Stimulated activated CD8-positive, alpha-beta memory T cell treated with anti-CD3 and anti-CD28 coated beads, Interleukin-4, amount 100 ng/mL, for 48 hours (primary cell): ENCODE data around the gene HOOK1.
"Not testable (repeated sequence)": the region's sequence is repeated elsewhere in the genome, so short reads cannot be mapped to it uniquely, and the experiment has no call there.

Source experiments
- DNase-seq: peaks from one replicate; pipeline ENCODE4 v3.0.0-alpha.2; 2020

Gene HOOK1

DNA sequence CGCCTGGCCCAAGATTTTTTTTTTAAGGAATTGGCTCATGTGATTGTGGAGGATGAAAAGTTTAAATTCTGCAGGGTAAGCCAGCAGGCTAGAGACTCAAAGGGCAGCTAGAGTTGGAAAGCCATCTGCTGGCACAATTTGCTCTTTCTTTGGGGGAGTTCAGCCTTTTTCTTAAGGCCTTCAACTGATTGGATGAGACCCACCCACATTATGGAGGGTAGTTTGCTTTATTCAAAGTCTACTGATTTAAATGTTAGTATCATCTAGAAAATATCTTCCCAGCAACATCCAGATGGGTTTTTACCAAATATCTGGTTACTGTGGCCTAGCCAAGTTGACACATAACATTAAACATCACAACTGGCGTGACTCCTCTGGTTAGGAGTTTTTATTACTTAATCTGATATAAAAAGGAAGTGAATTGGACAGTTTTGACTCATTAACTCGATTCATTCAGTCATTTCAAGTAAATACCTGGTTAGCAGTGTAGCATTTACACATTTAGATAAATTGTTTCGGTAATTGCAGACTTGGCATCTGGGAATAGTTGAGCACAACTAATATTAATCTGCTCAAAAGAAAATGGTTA lies 12.4 kb downstream of the HOOK1 start:
- DNase-seq: no peak

DNA sequence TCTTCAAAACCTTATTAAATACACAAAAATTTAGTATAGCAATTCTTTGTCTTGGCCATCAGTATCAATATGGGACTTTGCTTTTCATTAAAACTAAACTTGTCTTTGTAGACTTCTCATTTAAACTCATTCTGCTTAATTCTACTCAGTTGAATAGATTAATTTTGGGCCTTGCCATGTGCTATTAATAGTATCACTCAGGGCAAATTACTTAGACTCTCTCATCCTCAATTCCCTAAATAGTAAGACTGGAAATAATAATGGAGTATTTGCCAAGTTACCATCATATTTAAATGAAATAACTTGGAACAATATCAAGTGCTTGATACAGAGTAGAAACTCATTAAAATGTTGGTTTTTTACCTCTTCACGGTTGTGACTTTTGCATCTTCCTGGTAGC lies 13.4 kb downstream of the HOOK1 start:
- no peak for DNase-seq

DNA sequence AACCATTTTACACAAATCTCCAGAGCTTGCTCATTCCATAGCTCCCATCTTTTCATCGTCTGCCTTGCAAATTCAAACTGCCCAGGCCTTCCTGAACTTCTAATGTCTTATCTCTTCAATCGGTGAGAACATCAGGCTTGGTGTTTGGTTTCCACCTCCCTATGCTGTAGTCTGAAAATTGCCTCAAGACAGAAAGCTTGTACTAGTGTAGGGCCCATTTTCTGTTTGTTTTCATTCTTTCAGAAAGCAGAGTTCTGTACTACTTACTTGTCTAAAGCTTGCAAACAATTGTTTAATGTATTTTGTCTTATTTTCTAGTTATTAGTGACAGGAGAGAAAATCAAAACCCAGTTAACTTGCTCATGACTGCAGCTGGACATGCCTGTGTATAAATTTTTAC lies 16.8 kb downstream of the HOOK1 start:
- DNase-seq: no peak

DNA sequence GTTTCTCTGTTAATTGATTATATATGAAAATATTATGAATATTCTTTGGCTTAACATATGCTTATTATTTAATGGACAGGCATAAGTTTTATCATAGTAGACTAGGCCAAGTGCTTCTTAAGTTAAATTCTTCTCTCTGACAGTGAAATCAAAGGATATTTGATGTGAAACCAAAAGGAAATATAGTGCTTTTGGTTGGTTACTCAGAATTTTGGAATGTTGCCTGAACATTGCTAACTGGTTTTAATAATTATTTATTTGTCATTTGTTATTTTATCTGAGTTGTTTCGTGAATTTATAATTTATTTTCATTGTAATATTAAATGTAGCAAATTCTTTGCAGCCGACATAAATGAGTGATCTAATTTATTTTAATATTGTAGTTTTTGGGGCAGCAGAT lies 18.3 kb downstream of the HOOK1 start:
- DNase-seq: no peak

DNA sequence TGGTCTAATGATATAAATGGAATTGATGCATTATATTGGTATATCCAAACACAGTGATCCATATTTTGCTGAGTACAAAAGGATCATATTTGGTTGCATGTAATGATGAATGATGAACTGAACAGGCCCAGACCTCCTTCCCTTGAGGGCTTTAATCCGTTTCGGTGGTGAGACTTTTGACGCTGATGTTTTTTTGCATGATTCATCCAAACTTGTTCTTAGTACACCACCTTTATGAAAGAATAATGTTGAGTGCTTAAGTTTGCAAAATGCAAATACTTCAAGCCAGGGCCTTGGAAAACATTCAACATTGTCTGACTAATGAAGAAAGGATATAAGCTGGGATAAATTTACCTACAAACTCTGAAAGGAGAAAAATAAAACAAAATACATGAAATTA lies 19.2 kb downstream of the HOOK1 start:
- DNase-seq: no peak

DNA sequence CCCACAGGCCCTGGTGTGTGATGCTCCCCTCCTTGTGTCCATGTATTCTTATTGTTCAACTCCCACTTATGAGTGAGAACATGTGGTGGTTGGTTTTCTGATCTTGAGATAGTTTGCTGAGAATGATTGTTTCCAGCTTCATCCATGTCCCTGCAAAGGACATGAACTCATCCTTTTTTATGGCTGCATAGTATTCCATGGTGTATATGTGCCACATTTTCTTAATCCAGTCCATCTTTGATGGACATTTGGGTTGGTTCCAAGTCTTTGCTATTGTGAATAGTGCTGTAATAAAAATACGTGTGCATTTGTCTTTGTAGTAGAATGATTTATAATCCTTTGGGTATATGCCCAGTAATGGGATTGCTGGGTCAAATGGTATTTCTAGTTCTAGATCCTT lies 23.1 kb downstream of the HOOK1 start:
- DNase-seq: not testable (repeated sequence)

DNA sequence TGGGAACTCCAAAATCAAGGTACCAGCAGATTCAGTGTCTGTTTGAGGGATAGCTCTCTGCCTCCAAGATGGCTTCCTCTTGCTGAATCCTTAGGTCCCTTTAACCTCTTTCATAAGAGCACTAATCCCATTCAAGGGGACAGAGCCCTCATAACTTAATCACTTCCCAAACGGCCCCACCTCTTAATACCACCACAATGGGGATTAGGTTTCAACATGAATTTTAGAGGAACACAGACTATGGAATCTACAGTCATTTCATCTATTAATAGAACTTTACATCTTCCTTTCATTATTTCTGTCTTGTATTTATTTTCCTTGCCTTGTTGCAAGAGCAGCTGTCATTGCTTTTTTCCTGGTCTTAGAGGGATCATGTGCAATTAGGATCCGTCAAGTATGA lies 30.3 kb downstream of the HOOK1 start:
- no peak for DNase-seq

DNA sequence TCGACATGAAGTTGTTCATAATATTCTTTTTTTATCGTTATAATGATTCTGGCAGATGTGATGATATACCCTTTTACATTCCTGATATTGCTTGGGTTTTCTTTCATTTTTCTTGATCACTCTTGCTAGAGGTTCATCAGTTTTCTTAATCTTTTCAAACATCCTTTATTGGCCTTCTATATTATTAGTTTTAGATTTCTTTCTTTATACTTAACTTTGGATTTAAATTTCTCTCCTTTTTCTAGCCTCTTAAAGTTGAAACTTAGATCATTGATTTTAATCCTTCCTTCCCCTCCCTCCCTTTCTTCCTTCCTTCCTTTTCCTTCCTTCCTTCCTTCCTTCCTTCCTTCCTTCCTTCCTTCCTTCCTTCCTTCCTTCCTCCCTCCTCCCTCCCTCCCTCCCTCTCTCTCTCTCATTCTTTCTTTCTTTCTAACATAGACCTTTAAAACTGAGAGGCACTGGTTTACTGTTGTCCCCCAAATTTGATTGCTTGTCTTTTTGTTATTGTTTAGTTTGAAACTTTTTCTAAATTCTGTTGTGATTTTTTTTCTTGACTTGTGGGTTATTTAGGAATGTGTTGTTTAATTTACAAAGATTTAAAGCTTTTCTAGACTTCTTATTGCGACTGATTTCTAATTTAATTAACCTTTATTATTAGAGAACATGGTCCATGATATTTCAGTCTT lies 31.6 kb downstream of the HOOK1 start:
- DNase-seq: no peak

DNA sequence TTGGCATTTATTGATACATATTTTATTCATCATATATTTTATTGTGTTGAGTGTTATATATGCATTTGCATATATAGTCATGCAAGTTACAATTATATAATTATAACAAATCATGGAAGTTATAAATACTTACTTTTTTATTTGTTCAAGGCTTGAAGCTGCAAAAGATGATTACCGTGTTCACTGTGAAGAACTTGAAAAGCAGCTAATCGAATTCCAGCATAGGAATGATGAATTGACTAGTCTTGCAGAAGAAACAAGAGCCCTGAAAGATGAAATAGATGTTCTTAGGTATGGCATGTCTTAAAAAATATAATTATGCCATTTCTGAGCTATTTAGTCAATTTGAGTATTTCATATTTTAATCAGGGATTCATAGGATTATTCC lies 32.1 kb downstream of the HOOK1 start:
- DNase-seq: no peak

DNA sequence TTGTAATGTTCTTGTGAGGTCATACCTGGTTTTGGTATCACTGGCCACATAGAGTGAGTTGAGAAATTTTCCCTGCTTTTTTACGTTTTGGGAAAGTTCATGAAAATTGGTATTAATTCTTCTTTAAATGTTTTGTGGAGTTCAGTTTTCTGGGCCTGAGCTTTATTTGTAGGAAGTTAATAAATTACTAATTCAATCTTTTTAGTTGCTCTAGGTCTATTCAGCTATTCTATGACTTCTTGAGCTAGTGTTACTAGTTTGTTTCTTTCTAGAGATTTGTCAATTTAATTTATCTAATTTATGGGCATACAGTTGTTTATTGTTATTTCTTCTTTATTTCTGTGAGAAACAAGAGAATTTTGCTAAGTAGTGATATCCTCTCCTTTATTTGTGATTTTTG lies 37.4 kb downstream of the HOOK1 start:
- no peak for DNase-seq

DNA sequence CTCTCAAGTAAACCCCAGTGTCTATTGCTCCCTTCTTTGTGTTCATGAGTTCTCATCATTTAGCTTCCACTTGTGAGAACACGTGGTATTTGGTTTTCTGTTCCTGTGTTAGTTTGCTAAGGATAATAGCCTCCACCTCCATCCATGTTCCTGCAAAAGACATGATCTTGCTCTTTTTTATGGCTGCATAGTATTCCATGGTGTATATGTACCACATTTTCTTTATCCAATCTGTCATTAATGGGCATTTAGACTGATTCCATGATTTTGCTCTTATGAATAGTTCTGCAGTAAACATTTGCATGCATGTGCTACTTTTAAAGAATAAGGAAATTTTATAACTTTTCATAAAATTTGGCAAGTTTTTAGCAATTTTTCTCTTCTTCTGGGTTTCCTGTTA lies 40.5 kb downstream of the HOOK1 start:
- not testable (repeated sequence) for DNase-seq

DNA sequence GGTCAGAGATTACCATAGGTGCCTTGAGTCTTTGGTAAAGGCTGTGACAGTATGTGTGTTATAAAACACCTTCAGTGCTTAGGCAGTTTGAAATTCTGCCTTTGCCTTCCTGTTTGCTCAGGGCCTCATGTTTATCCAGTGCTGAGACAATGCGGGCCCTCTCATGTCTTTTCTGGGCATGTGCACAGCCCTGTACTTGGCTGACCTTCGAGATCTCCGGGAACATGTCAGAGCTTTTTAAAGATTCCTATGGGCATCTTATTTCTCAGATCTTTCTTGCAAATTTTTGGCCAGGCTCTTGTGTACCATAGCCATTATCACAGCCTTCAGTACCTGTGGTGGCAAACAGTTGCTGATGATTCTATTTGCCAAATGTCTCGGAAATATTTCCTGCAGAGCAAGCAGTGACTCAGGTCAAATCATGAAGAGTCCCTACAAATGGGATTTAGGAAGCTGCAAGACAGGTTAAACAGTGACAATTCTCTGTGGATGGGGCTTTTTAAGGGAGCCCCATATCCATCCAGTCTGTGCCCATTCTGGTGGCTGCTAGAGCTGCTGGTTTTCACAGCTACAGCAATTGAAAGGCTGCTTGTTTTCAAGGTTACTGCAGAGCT lies 42.1 kb downstream of the HOOK1 start:
- no peak for DNase-seq

DNA sequence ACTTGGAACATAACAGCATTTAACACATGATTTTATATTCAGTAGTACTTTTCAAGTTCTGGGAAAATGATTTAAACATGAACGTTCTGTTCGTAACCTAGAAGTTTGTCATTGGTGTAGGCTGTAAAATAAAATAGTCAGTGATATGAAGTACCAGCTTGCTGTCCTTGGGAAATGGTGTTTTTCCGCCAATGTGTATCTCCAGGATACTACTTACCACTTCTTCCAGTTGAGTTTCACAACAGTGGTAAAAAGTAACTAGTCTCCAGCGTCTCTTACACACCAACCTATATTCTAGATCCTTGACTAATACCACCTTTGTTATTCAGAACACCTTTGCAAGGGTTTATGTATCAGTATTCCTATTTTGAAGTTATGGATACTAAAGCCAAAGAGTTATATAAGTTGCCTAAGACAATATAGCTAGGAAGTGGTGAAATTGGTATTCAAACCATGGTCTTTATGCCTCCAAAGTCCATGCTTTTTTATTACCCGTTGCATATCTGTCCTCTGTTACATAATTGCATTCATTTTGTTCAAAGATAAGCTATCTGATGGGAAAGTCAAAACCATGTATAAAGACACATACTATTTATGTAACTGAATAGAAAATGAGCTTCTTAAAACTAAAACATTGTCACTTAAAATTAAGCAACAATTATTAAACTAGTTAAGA lies 43.1 kb downstream of the HOOK1 start:
- no peak for DNase-seq

DNA sequence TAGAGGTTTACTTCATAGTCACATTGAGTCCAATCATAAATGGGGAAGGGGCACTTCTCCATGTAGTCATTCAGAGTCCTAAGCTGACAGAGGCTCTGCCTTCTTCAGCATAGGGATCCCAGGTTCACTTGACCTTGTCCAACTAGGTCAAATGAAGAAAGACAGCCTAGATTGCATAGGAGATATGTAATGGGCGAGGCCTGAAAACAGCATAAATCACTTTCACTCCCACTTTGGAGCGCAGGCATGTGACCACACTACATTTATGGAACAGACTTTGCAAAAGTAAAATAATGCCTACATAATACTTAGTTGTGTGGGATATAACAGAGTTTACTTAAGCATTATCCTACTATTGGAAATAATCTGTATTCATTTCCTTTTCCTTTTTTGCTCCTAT lies 51.7 kb downstream of the HOOK1 start:
- DNase-seq: no peak

DNA sequence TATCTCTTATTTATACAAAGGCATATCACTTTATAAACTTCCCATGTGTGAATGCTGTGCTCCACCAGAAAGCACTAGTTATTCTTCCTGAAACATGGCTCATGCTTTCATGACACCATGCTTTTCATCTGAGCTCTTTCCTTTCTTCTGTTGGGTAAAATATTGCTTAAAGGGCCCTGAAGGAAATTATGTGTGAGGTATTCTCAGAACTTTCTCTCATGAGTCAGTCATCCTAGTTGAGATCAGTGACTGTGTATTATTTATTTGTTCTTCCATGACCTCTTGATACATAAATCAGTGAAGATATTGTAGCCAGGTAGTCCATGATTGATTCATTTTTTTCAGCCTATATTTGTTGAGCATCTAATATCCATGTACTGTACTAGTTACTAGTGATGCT lies 57.0 kb downstream of the HOOK1 start:
- no peak for DNase-seq

DNA sequence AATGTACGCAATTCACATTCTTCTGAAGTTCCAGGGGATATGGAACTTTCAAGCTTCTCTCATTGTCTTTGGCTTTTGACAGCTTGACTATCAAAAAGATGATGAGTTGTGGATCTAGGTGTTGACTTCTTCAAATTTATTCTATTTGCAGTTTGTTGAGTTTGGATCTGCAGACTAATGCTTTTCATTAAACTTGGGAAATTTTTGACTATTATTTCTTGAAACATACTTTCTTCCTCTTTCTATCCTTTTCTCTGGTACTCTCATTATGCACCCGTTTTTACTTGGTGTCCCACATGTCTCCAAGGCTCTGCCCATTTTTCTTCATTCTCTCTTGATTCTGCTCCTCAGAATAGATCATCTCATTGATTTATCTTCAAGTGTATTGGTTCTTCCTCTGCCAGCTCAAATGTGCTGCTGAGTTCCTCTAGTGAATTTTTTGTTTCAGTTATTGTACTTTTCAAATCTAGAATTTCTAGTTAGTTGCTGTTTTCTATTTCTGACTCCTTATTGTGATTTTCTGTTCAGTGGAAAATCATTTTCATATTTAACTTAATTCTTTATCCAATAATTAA lies 62.4 kb downstream of the HOOK1 start:
- DNase-seq: no peak

DNA sequence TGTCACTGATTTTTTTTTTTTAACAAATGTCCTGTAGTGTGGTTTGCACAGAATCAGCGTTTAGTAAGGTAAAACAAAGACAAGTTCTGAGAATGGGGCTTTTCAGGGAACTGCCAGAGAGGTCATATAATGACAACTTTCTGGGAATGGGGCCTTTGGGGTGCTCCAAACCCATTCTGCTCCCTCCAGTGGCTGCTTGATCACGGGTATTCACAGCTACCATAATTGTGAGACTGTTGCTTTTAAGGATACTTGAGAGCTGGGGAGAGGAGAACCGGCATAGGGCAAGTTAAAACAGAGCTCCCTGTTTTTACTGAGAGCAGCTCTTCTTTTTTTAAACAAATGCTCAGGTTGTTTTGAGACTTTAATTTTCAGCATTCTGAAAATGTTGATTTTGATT lies 63.6 kb downstream of the HOOK1 start:
- no peak for DNase-seq

DNA sequence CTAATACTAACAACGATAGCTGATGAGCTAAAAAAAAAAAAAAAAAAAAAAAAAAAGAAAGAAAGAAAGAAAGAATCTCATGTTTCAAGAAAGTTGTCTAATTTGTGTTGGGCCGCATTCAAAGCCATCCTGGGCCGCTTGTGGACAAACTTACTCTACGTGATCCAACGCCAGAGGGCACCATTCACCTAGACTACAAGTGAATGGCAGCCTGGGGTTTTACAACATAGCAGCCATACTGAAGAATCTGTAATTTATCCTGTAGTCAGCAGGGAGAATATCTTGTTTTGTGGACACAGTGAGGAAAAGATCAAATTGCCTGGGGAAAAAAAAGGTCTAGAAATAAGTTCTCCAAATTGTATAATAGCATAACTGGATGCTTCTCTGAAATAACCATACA lies 64.8 kb downstream of the HOOK1 start:
- DNase-seq: peak; percentile 62

DNA sequence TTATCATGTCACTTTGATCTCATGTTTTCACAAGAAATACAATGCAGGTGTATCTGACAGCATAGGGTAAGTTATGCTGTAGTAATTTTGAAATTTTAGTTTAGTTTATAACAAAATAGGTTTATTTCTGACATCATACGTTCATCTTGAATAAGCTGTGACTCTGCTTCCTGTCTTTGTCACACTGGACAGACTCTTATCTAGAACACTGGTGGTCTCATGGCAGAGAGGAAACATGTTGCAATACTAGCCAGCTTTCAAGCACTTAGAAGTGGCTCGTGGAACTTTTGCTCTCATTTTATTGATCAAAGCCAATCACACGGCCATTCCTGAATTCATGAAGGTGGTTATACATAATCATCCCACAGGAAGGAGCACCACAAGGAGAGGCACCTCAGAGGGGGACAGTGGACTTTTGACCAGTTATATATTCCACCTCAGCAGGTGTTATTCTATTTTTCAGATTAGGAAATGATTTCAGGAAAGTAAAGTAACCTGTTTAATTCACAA lies 65.3 kb downstream of the HOOK1 start:
- DNase-seq: no peak

DNA sequence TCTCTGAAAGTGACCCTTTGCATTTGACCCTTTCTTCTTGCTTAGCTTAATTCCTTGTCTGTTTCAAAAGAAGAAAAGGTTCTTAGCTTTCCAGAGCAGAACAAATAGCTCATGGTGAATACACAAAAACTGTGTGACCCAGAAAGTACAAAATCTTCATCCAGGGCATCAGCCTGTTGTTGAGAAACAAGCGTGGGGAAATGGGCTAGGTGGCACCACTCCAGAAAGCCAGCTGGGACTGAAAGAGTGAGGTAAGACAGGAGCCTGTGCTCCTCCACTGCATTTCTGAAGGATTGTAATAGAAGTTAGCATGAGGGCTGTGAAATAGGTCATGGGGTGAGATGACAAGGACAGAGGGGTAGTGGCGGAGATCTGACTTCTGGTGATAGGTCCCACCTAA lies 66.0 kb downstream of the HOOK1 start:
- no peak for DNase-seq

DNA sequence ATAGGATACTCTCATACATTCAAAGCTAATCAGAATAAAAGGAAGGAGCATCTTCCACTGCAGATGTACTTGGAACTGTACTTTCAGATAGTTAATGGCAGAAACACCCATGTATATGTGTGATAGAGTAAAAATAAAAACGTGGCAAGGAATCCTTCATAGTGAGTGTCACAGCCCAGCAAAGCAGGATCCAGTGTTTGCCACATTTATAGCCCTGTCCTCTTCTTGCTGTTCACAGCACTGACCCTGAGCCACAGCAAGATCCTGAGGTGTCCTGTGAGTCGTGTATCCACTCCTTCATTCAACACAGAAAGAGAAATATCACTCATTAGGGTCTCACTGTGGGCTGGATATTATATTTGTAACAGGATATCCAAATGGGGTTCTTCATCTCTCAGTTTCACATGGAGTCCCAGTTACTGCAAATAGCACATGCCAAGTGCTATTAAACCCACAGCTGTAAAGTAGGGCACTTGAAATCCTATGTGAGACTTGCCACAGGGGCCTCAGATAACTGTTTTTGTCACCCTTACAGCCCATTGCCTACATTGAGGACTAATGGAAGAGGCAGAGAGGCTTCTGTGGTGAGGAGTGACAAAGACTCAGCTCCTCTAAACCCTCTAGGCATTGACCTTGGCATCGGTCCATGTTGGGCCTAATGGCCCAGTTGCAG lies 70.5 kb downstream of the HOOK1 start:
- DNase-seq: no peak

DNA sequence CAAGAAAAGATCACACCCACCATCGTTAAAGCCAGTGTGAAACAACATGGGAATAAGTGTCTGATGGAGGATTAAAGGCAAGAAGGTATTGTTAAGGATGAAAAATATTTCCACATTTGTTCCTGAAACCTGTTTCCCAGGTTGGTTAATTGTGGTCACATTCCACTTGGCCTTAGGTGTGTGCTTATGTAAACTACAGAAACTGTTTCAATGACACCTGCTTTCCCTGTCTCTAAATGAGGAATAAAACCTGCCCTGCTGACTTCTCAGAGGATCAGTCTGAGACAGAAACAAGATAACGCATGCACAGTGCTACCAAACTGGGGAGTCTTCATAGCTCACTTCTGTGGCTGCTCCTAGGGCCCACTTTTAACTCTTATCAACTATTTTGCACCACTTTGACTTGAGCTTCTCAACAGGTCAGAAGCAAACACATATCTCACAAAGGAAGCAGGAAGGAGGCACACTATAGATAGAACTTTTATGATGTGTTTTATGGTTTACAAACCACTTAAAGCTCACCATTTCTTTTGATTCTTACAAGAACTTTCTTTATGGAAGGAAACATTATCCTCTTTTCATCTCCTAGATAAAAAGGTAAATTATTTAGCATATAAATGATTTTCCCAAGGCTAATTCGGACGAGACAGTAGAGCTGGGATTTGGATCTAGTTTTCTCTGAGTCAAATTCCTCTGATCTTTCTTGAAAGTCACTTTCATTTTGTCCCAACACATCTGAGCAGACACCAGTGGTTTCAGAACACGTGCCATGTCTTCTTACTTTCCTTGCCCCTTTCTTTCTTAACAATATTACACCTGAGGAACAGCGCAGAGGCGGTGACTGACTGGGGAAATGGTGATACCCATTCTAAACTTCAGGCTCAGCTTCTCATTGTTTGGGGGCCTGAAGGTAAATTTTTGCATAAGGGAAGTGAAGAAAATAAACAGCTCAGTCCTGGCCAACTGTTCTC lies 78.4 kb downstream of the HOOK1 start:
- no peak for DNase-seq
